Panc1 (cell line): ENCODE results near the gene SLC48A1. TPM values are rescaled to one million over a fixed set of nuclear protein-coding genes. Genes with fewer than 3 reads are reported as not detected.
"Not testable (repeated sequence)": the region's sequence is repeated elsewhere in the genome, so short reads cannot be mapped to it uniquely, and the experiment has no call there.

ENCODE experiments used
- ATAC-seq: fragments of 200-7000 bp; cut with Tn5 transposase; 2 replicates; pipeline ENCODE4 v1.9.1; 2020; ENCODE audit warnings: mild to moderate bottlenecking, moderate library complexity
- BruUV-seq: library from RNA; stranded (reverse); fragments of 400-500 nt; replicated peaks from 2 replicates; lab custom pipeline; 2021; lab: Mats Ljungman, UMichigan
- CTCF ChIA-PET: fragments of 300-600 bp; sonication (Branson Sonifier 250); formaldehyde crosslinking; loops from one replicate; lab custom pipeline; 2022; ENCODE audit warnings: antibody characterized with exemption; lab: Charles Lee
- POLR2A ChIA-PET: fragments of 300-600 bp; sonication (Branson Sonifier 250); formaldehyde crosslinking; loops from one replicate; lab custom pipeline; 2022; ENCODE audit warnings: antibody characterized with exemption; lab: Charles Lee
- DNase-seq: peaks from one replicate; pipeline ENCODE4 v3.0.0-alpha.2; 2010; ENCODE audit warnings: low read depth, low spot score
- H3K27ac ChIP-seq: 2 replicates; pipeline ENCODE4 v1.5.1; 2011; ENCODE audit warnings: mild to moderate bottlenecking, low read length, inconsistent platforms
- H3K27me3 ChIP-seq: fragments of 200-500 bp; sonication (Bioruptor generic); 2 replicates; pipeline ENCODE4 v1.6.0; 2014; ENCODE audit warnings: low read length, inconsistent platforms; ENCODE audit not compliant: control insufficient read depth, insufficient read depth
- H3K36me3 ChIP-seq: fragments of 200-500 bp; sonication (Bioruptor generic); 2 replicates; pipeline ENCODE4 v1.5.1; 2014; ENCODE audit warnings: inconsistent platforms, mild to moderate bottlenecking, low read length, moderate library complexity; ENCODE audit not compliant: control insufficient read depth, insufficient read depth
- H3K4me1 ChIP-seq: 2 replicates; pipeline ENCODE4 v1.5.1; 2011; ENCODE audit warnings: inconsistent platforms, mild to moderate bottlenecking, low read length, moderate library complexity; ENCODE audit not compliant: control insufficient read depth, insufficient read depth
- H3K4me3 ChIP-seq, 2 experiments: 2 replicates each; pipeline ENCODE4 v1.5.1; 2011 to 2012; ENCODE audit warnings: low read depth in 2 of 2, low read length in 2 of 2, mild to moderate bottlenecking in 2 of 2, inconsistent platforms in 1 of 2, moderate library complexity in 1 of 2
- H3K9me3 ChIP-seq: fragments of 200-500 bp; sonication (Bioruptor generic); 2 replicates; pipeline ENCODE4 v1.5.1; 2014; ENCODE audit warnings: low read depth, mild to moderate bottlenecking, inconsistent platforms, low read length, moderate library complexity; ENCODE audit not compliant: control insufficient read depth, insufficient read depth
- CTCF ChIP-seq: fragments of 450-650 bp; IDR thresholded peaks from 2 replicates; pipeline ENCODE4 v1.5.1; 2017; ENCODE audit warnings: mild to moderate bottlenecking
- POLR2AphosphoS5 ChIP-seq: IDR thresholded peaks from 2 replicates; pipeline ENCODE4 v1.6.1; 2012; ENCODE audit warnings: mild to moderate bottlenecking, low read depth, low read length, moderate library complexity
- REST ChIP-seq, 2 experiments: IDR thresholded peaks; 2 replicates each; pipeline ENCODE4 v1.6.1; 2011 to 2012; ENCODE audit warnings: low read depth in 2 of 2, control low read depth in 1 of 2, low read length in 1 of 2, mild to moderate bottlenecking in 1 of 2, moderate library complexity in 1 of 2; ENCODE audit not compliant: insufficient read depth in 1 of 2
- SIN3A ChIP-seq: IDR thresholded peaks from 2 replicates; pipeline ENCODE4 v1.6.1; 2012; ENCODE audit warnings: low read depth, mild to moderate bottlenecking, low read length, moderate library complexity, borderline replicate concordance; ENCODE audit not compliant: insufficient read depth
- TCF7L2 ChIP-seq: IDR thresholded peaks from 2 replicates; pipeline ENCODE4 v1.6.1; 2011; ENCODE audit warnings: mild to moderate bottlenecking, low read depth, low read length, inconsistent platforms
- in situ Hi-C: cut with HindIII; loops from 2 replicates; pipeline ENCODE4 v1.10.0; 2016; ENCODE audit warnings: low sequenced_read_pairs, low pct_unique_long_range_greater_than_20kb
- intact Hi-C: fragments of 100-400 bp; cut with micrococcal nuclease; formaldehyde crosslinking; loops from one replicate; pipeline ENCODE4 v1.10.0; 2022; ENCODE audit not compliant: unreplicated experiment
- total RNA-seq: library from RNA; stranded (reverse); gene quantifications from one replicate; pipeline ENCODE4 v1.2.1, GENCODE V29; 2021; ENCODE audit not compliant: unreplicated experiment

The SLC48A1 gene
- total RNA-seq, 1 experiment from 2014 or later, result 32.0 TPM

- Histone ChIP-seq H3K36me3 (peaks cover 2% of the 10 kb centered on the region; the same call in 1 of the 2 replicates), H3K27me3 (no peaks in the 10 kb centered on the region), H3K9me3 (no peaks in the 10 kb centered on the region), H3K4me3 (no peak overlapping the region), H3K27ac (peak overlapping the region; percentile 61), H3K4me1 (peaks cover 65% of the 10 kb centered on the region)
- in situ Hi-C loops, result no loop called here
- ChIA-PET CTCF (interaction anchor here (0.6 to 1.1 kb wide), 3 partner anchors 30 to 63 kb away, joined by 4 to 5 read pairs (median 4); no protein-coding TSS in a partner anchor), POLR2A (interaction anchor here (0.9 kb wide), 1 partner anchor 8 kb away, joined by 3 read pairs; no protein-coding TSS in a partner anchor)
- ATAC-seq (no peak), DNase-seq (no peak)
- intact Hi-C loops, result no loop called here
- TF ChIP-seq POLR2AphosphoS5, result no peak
- no peak for TF ChIP-seq SIN3A
- TF ChIP-seq CTCF, result no peak
- TF ChIP-seq REST (IDR thresholded peaks at IDR 0.05; ENCODE audit: insufficient read depth in 1 of 2, low read depth in 2 of 2, low read length in 1 of 2), result no peak
- no peak for TF ChIP-seq TCF7L2
- BruUV-seq, result no TSS peak
Measured at GRCh38 chr12:47808574-47809365, 35.7 kb downstream of the SLC48A1 start.

GRCh38 chr12:47809518-47809917 is 36.5 kb downstream of the SLC48A1 start:
- intact Hi-C loops, CTCF ChIA-PET, H3K27me3 ChIP-seq, H3K27ac ChIP-seq, H3K36me3 ChIP-seq, H3K9me3 ChIP-seq, H3K4me3 ChIP-seq, ATAC-seq, in situ Hi-C loops, DNase-seq, BruUV-seq: not testable (repeated sequence)
- POLR2A ChIA-PET, result interaction anchor here (0.7 kb wide), 1 partner anchor 99 kb away, joined by 3 read pairs; no protein-coding TSS in a partner anchor
- peaks cover 68% of the 10 kb centered on the region for H3K4me1 ChIP-seq

- TF ChIP-seq SIN3A (no peak), REST (IDR thresholded peaks at IDR 0.05; ENCODE audit: insufficient read depth in 1 of 2, low read depth in 2 of 2, low read length in 1 of 2) (no peak), TCF7L2 (no peak), POLR2AphosphoS5 (no peak), CTCF (no peak)
- Histone ChIP-seq H3K36me3 (peaks cover 2% of the 10 kb centered on the region; the same call in 1 of the 2 replicates), H3K4me3 (no peak overlapping the region), H3K27ac (peak overlapping the region; percentile 89), H3K4me1 (peaks cover 79% of the 10 kb centered on the region), H3K9me3 (no peaks in the 10 kb centered on the region), H3K27me3 (no peaks in the 10 kb centered on the region)
- POLR2A ChIA-PET, result interaction anchor here (0.7 kb wide), 1 partner anchor 53 kb away, joined by 7 read pairs; no protein-coding TSS in a partner anchor
- no peak for DNase-seq
- BruUV-seq, result no TSS peak
- CTCF ChIA-PET, result interaction anchor here (0.6 to 3.3 kb wide), 2 partner anchors 27 to 42 kb away, joined by 3 to 16 read pairs; no protein-coding TSS in a partner anchor
- intact Hi-C loops, result no loop called here
- in situ Hi-C loops, result no loop called here
- no peak for ATAC-seq
Measured at GRCh38 chr12:47811072-47811396, 38.0 kb downstream of the SLC48A1 start.
